ENCODE measurements around the gene SCN9A.
"Not testable (repeated sequence)": the region's sequence is repeated elsewhere in the genome, so short reads cannot be mapped to it uniquely, and the experiment has no call there.

The SCN9A gene

GRCh38 chr2:166332106-166332505, 43.6 kb downstream of the SCN9A start:
- no peak for DNase-seq

- DNase-seq: no peak
These were observed 44.3 kb downstream of the SCN9A start for GRCh38 chr2:166331468-166331867.

- DNase-seq: no peak
These were observed 46.3 kb downstream of the SCN9A start for GRCh38 chr2:166329465-166329864.

- no peak for DNase-seq
These were observed 47.6 kb downstream of the SCN9A start for GRCh38 chr2:166328147-166328546.

GRCh38 chr2:166321076-166321475, 54.7 kb downstream of the SCN9A start:
- no peak for DNase-seq

- DNase-seq: no peak
These were observed 61.6 kb downstream of the SCN9A start for GRCh38 chr2:166314022-166314759.

- DNase-seq: not testable (repeated sequence)
These were observed 62.9 kb downstream of the SCN9A start for GRCh38 chr2:166312863-166313262.

GRCh38 chr2:166307326-166307725, 68.4 kb downstream of the SCN9A start:
- no peak for DNase-seq

- DNase-seq: no peak
These were observed 71.1 kb downstream of the SCN9A start for GRCh38 chr2:166304656-166305055.

- DNase-seq: no peak
These were observed 73.7 kb downstream of the SCN9A start for GRCh38 chr2:166302036-166302435.

GRCh38 chr2:166297951-166298350, 77.8 kb downstream of the SCN9A start:
- no peak for DNase-seq

- no peak for DNase-seq
These were observed 81.8 kb downstream of the SCN9A start for GRCh38 chr2:166293984-166294383.

GRCh38 chr2:166285215-166285614, 90.5 kb downstream of the SCN9A start:
- DNase-seq: no peak

- DNase-seq: no peak
These were observed 91.4 kb downstream of the SCN9A start for GRCh38 chr2:166284359-166284758.

GRCh38 chr2:166282154-166282553, 93.6 kb downstream of the SCN9A start:
- DNase-seq: no peak

- no peak for DNase-seq
These were observed 96.9 kb downstream of the SCN9A start for GRCh38 chr2:166278856-166279255.

GRCh38 chr2:166270376-166270775, 105.4 kb downstream of the SCN9A start:
- no peak for DNase-seq

- no peak for DNase-seq
These were observed 106.4 kb downstream of the SCN9A start for GRCh38 chr2:166269322-166269721.

GRCh38 chr2:166257859-166258258, 117.9 kb downstream of the SCN9A start:
- DNase-seq: no peak

- no peak for DNase-seq
These were observed 118.8 kb downstream of the SCN9A start for GRCh38 chr2:166256896-166257295.

GRCh38 chr2:166249318-166249717, 126.4 kb downstream of the SCN9A start:
- DNase-seq: no peak

- DNase-seq: no peak
These were observed 128.8 kb downstream of the SCN9A start for GRCh38 chr2:166246901-166247300.

GRCh38 chr2:166242309-166242708, 133.4 kb downstream of the SCN9A start:
- DNase-seq: no peak

- DNase-seq: no peak
These were observed 135.1 kb downstream of the SCN9A start for GRCh38 chr2:166240387-166241313.
